Measurements from ENCODE around the gene RAB10.

GRCh38 chr2:26182441-26182840 is 148.6 kb downstream of the RAB10 start:
- TF ChIP-seq CTCF (IDR thresholded peaks at IDR 0.05 in 2 of 3, conservative IDR thresholded peaks at IDR 0.05 in 1 of 3; ENCODE audit: borderline replicate concordance in 1 of 3, insufficient read depth in 1 of 3, low read depth in 2 of 3, low read length in 2 of 3), result no peak
- TF ChIP-seq POLR2AphosphoS5 (IDR thresholded peaks at IDR 0.05; ENCODE audit: low read depth, low read length), result no peak
- TF ChIP-seq ATF3 (IDR thresholded peaks at IDR 0.05), result no peak
- no peak for TF ChIP-seq ZBTB33 (IDR thresholded peaks at IDR 0.05; ENCODE audit: extremely low read depth, insufficient replicate concordance, low read length)
- TF ChIP-seq POLR2A (IDR thresholded peaks at IDR 0.05; ENCODE audit: borderline replicate concordance, extremely low read depth, insufficient read depth, insufficient read length), result no peak
- TF ChIP-seq EZH2phosphoT487 (IDR thresholded peaks at IDR 0.05; ENCODE audit: borderline replicate concordance), result no peak
- TF ChIP-seq ZFX (IDR thresholded peaks at IDR 0.05), result no peak
- TF ChIP-seq EZH2 (IDR thresholded peaks at IDR 0.05), result no peak

Measured in HCT116 (cell line).